COLO668 (cell line): Measurements from ENCODE around the gene HLF.

Source experiments
- DNase-seq: peaks from one replicate; lab custom pipeline; 2025; ENCODE audit not compliant: unreplicated experiment; lab: John Stamatoyannopoulos, UW

HLF gene

DNA sequence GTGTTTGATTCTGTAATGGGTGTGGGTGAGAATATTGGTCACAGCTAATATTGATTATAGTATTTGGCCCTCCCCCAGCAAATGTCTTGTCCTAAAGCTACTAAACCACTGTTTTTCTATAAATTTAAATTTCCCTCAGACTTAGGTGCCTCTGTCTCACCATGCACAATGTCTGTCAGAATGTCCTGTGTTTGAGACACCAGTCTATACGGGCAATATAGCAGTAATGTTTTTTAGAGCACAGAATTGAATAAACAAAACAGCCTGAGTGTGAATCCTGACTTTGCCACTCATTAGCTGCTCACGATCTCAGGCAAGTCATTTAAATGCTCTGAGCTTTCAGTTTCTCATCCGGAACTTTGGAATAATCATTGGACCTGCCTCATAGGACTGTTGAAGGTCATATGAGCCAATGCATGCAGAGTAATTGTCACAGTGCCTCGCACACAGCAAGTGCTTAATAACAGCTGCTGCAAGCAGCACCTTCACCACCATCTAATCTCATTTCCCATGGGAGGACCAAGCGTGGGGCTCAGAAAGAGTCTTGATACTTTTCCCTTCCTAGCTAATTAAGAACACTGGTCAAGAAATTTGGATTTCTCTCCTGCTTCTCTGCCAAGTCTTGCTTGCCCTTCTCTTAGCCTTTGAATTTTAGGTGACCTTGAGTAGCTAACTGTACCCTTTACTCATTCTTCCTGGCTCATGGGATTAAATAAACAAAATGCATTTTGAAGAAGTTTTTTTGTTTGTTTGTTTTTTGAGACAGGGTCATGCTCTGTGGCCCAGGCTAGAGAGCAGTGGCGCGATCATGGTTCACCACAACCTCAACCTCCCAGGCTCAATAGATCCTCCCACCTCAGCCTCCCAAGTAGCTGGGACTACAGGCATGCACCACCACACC, 9.8 kb downstream of the HLF start:
- no peak for DNase-seq

DNA sequence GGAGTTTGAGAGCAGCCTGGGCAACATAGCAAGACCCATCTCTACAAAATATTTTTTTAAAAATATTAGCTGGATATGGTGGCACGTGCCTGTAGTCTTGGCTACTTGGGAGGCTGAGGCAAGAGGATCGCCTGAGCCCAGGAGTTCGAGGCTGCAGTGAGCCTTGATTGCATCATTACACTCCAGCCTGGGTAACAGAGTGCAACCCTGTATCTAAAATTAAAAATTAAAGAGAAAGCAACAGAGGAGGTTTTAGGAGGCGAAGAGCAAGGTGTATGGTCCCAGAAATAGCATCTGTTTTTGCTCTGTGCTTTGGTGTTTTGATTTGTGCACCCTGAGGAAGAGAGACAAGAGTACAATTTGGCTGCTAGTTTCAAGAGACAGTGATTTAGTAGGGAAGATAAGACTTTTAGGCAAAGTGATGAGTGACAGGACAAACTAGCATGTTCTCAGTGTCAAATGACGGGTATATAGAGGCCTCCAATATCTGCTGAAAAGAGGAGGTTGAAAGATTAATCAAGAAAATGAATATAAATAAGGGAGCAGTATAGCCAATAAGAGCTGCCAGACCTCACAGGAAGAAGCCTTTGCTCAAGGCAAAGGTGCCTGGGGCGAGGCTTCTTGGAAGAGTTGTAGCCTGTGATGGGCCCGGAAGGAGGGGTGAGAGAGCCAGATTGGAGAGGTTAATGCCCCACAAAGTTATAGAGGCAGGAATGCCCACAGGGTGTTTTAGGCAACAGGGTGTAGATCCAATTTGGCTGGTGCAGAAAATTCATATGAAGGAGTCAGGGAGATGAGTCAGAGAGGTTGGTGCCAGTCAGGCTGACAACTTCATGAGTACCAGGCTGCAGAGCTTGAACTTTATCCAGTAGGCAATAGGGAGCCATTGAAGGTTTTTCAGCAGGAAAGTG, 11.4 kb downstream of the HLF start:
- no peak for DNase-seq

DNA sequence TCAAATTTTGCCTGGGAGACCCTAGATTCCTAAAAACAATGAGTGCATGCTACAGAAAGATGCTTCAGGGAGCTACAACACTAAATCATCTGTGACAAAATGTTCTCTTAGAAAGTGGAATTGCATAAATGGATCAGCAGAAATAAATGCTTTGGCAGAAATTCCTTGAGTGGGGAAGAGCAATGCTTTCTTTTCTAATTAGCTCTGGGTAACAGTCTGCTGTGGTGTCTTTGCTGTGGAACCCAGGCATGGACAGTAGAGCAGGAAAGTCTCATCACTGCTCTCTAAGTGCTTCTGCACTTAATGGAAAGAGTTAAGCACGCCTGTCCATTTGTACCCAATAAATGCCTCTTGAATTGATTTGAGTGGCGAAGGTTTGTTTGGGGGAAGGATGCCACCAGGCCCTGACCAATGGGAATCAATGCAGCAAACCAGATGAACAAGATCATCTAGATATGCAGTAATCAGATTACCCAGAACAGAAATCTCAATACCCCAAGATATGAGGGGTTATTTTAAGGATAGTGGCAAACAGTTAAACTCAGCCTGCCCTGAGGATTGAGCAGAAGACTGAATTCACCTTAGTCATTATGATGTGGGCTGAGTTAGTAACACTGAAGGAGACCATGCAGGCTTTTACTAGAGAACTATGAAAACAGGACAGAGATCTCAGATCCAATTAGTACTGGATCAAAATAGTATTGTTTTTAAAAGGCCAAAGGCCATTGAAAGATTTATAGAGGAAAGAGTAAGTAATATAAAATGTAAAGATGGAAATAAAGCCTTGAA, 13.6 kb downstream of the HLF start:
- DNase-seq: no peak

DNA sequence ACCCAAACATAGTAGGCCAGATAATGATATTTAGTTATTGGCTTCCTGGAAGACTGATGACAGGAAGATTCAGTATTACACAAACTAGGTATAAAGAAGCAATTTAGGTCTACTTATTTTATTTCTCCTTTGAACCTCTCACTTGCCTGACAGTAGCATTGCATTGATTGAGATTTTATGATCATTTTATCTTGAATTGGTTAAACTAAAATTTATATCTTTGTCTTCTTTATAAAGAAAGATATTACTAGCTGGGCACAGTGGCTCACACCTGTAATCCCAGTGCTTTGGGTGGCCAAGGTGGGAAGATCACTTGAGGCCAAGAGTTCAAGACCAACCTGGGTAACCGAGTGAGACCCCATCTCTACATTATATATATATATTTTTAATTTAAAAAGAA, 14.4 kb downstream of the HLF start:
- no peak for DNase-seq

DNA sequence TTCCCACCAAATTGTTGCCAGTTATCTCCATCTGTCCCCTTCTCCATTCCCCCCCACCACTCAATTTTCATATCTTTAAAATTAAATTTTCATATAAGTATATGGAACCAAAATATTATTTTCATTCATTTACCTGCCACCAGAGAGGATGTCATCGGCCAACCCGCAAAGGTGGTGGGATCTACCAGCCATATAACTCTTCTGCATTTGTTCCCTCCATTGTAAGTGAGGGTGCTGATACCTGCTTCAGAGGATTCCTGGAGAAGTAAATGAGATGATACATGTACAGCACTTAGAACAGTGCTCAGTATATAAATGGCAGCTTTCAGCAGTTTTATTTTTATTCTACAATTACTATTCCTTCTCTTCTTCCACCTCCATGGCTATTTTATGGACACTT, 15.0 kb downstream of the HLF start:
- no peak for DNase-seq

DNA sequence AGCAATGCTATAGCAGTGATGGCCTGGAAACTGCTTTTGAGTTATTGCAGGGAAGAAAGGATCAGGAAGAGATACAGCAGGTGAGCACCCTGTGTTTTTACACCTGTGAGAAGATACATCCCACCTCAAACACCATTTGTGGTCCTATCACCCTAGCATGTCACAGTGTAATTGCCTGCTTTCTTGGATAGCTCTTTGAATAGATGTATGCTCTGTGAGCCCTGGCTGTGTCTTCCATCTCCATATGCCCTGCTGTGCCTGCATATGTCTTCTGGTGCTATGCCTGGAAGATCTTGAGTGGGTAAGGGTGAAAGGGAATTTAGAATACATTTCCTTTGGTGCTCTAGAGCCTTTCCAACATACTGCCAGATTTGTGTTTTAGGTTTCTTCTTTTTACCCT, 15.5 kb downstream of the HLF start:
- DNase-seq: no peak

DNA sequence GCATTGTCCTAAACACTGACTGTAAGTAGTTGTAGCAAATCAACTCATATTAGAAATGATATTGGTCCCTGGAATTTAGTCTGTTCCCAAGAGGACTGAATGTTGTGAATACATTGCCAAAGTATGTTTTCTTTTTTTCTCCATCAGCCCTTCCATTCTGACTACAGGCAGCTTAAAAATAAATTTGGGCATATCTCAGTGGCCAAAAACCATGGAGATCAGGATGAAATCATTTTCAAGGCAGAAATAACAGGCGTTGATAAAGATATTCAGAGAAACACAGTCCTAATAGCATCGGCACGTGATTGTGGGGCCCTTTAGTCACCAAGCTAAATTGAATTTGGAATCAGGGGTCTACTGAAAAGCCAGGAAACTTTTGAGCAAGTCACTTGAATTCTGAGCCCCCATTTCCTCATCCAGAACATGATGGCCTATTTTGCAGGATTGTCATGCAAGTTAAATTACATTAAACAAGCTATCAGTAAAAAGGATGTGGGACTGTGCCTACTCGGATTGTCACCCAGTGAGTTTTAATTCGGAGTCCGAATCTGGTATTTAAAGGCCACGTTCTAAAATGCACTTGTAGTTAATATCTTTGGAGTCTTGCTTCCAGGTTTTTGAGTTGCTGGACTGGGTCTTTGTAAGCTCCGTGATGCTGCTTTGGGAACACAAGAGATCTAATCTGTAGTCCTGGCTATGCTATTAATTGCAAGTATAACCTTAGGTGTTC, 17.1 kb downstream of the HLF start:
- no peak for DNase-seq

DNA sequence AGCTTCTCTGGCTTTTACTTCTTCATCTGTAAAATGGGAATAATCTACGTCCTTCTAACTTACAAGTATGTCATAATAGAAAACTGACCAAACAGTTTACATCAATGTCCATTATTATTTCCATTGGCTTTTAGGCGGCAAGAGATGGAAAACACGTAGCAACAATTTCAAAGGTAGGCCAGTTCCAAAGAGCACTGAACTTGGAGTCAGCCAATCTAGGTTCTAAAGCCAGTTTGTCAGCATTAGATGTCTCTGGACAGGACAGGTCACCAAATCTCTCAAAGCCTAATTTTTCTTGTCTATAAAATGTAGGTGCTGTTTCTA, 17.6 kb downstream of the HLF start:
- DNase-seq: no peak

DNA sequence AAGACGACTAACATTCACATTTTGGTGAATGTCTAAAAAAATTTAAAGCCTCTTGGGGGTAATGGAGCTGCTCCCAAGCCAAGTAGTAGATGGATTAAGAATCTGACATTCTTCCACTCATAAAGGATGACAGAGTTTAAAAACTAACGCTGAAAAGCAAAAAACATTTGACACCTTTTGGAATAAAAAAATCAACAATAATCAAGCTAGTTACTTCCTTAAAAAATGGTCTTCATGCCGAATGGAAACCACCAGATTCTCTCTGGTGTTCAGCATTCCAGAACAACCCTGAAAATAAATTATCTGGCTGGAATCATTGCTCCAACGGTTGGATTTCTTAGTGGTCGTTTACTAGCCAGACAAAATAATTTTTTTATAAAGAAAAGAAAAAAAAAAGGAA, 18.0 kb downstream of the HLF start:
- DNase-seq: no peak

DNA sequence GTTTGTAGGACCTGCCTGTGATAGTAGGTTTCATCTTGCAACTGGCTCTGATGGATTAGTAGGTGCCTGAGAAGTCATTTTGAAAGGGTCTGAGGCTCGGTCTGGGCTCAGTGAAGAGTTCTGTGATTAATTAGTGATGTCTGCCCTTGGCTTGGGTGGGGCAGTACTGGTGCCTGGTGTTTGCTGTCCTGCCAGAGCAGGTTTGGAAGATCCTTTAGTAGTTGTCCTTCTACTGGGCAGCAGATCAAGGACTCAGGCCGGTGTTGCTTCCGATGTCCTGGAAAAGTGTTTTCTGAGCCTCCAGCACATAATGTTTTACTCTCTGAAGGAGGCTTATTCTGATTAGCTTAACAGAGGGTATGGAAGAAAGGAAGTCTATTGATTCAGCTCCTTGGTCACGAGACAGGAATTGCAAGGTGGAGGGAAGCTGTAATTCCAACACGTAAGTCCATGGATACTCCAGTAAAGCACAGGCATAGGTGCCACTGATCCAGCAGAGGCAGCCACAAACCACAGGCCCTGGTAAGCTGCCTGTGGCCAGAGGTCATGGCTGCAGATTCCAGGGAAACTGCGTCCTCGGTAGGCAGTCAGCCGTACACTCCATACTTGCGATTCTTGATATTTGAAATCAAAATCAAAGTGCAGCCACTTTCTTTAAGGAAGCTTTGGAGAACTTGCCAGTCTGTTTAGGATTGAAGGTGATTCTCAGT, 18.7 kb downstream of the HLF start:
- no peak for DNase-seq

DNA sequence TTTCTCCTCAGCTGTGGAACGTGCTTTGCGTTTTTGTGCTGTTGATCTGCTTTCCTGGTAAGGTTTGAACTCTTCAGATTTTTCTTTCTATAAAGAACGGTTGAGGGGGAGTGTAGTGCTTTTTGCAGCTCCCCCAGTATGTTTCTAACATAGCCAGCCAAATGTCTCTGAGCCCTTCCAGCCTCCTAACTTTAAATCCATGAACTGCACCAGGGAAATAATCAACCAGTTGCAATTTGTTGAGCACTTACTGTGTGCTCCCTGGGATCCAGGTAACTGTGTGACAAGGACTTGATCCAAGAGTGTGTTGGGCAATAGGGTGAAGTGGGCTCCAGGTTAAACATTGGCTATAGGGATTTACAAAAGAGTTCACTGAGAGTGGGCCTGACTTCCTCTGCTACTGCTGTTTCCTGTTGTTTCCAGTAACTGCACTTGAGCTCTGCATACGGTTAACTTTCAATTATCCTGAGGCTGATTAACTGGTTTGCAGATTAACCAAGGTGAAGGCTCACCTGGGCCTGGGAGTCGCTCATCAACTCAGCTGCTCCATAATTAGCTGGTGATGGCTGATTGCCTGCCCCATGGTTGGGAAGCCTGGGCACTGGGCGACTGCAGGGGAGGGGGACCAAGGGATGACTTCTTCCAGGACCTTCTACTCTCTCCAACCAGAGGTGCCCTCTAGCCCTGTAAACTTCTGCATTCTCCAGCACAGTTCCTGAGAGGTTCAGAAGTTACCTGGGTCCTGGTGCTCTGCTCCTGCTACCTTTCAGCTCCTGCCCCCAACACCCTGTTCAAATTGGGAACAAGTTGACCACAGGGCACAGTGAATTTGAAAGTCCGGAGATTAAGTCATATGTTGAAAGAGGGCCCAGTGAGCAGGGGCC, 19.5 kb downstream of the HLF start:
- DNase-seq: no peak

DNA sequence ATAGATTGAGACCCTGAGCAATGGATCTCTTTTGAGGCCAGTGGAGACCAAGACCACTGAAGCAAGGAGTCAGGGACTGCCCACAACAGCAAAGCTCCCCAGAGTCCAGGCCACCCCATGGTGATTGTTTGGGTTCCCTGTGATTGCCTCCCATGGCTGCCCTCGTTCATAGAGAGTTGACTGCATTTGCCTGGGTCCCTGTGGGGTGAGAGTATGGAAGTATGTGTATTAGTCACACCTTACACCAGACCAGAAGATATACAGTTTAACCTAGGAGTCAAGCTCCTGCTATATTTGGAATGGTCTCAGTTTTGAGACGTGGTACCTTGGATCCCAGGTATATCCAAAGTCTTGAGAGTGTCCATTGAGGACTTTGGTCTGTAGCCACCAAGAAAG, 20.2 kb downstream of the HLF start:
- DNase-seq: no peak

DNA sequence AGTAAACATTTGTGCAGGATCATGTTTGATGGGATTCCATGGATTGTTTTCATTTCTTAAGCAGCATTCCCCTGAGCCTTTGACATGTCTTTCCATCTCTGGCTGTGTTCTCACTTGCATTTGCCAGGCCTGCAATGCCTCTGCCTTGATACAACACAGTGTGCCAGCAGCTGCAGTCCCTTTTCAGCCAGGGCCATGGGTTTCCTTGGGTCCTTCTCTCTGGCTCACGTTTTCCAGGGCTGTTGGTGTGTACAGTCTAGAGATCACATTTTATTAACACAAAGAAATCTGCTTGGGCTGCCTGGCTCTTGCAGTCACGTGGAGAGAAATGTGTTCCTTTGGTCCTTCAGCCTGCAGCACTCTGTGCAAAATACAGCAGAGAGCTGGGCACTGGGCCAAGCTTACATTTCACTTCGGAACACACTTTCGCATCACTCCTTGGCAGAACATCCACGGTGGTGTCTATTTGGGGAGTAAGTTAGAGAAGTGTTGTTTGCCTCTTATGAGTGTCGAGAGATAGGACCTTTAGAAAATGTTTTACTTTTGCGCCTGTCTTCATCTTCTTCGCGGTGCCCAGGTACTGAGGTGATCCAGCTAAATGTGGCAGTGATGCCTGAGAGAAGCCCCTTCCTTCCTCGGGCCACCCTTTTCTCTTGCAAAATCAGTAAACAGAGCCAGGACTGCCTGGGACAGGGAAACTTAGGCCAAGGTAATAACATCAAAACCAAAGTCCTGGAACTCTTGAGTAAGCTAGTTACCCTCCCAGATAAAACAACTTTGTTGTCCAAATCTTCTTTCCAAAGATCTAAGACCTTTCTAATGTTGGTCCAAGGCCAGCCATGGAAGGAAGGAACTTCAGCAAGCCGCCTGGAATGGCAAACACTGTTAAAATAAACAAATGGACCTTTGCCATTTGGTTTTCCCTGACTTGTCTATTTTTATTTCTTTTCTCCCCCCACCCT, 20.9 kb downstream of the HLF start:
- DNase-seq: no peak

DNA sequence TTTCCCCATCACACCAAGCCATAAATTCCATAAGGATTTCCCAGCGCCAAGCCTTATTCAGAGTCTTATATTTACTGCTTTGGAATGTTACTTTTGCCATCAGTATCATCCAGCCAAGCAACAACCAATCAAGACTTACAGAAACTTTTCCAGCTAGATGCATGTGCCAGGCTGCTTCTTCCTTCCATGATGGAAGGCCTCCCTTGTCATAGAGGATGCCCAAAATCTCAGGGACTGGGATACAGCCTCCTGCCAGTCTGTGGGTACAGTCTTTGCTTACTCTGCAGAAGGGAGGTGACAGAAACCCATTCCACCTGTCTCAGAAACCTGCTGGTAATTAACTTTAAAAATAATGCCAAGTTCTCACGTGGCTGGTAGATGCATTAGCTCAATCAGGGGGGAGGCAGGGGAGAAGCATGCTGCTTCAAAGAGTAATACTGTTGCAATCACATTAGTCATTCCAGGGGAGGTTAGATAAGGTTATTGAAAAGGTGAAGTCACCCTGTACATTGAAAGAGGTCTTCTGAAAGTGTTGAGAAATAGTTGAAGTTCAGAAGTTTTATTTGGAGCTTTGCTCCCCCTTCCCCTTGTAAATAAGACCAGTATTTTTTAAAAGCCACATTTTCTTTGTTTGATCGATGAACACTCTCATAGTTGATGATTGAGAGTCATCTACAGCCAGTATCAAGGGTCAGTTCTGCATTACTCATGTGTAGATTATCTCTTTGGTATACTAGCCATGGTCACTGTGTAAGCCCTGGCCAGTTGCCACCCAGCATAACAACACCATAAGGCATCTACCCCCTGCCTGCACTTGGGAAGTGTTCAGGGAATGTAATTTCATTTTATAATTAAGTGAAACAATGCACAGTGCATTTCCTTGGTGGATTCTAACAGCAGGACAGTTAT, 22.2 kb downstream of the HLF start:
- DNase-seq: no peak

DNA sequence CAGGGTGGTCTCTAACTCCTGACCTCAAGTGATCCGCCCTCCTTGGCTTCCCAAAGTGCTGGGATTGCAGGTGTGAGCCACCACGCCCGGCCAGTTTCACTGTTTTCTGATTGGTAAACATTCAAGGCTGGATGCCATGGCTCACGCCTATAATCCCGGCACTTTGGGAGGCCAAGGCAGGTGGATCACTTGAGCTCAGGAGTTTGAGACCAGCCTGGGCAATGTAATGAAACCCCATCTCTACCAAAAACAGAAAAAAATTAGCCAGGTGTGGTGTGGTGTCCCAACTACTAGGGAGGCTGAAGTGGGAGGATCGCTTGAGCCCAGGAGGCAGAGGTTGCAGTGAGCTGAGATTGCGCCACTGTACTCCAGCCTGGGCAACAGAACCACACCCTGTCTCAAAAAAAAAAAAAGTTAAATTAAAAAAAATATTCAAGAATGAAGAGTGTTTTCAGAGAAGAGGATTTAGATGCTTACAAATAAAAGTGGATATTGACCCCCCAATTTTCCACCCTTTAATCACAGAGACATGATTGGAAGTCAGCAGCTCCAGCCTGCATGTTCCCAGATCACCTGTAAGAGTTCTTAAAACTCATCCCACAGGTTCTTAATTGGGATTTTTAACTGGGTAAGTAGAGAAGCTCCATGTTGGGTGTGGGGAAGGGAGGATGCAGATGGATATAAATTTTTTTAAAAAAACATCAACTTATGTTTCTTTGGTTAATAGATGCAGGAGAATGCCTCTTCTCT, 23.8 kb downstream of the HLF start:
- no peak for DNase-seq

DNA sequence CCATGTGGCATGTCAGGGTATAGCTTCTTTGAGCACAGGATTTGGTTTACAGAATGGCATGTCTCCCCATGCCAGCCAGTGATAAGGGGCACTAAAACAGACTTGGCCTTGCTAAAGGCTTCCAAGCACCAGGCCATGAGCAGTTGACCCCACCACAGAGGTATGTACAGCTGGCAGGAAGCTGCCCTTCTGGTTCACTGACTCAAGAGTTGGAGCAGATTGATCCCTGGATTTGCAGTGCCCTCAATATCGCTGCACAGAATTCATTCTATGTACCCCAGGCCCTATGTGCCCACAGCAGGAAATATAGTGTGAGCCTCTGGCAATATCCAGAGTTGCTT, 24.3 kb downstream of the HLF start:
- no peak for DNase-seq
